Keratinocyte (primary cell): Measurements from ENCODE around the gene OR56A3.

Source experiments
- EZH2 ChIP-seq: IDR thresholded peaks from one replicate; pipeline ENCODE4 v1.6.1; 2012; ENCODE audit warnings: inconsistent platforms, mild to moderate bottlenecking, low read length, moderate library complexity
- TF ChIP-seq, protein P1 (sequence below), 3 experiments: IDR thresholded peaks in 1 of 3; conservative IDR thresholded peaks in 1 of 3; optimal IDR thresholded peaks in 1 of 3; 2 replicates in 2 of 3; 3 replicates in 1 of 3; pipeline versions ENCODE3 to v1.5.1; 2011; ENCODE audit warnings: low read length in 3 of 3, mild to moderate bottlenecking in 3 of 3, moderate library complexity in 2 of 3, control low read depth in 1 of 3, inconsistent platforms in 1 of 3; ENCODE audit not compliant: insufficient read depth in 2 of 3; ENCODE audit errors: extremely low read depth in 1 of 3

DNA sequence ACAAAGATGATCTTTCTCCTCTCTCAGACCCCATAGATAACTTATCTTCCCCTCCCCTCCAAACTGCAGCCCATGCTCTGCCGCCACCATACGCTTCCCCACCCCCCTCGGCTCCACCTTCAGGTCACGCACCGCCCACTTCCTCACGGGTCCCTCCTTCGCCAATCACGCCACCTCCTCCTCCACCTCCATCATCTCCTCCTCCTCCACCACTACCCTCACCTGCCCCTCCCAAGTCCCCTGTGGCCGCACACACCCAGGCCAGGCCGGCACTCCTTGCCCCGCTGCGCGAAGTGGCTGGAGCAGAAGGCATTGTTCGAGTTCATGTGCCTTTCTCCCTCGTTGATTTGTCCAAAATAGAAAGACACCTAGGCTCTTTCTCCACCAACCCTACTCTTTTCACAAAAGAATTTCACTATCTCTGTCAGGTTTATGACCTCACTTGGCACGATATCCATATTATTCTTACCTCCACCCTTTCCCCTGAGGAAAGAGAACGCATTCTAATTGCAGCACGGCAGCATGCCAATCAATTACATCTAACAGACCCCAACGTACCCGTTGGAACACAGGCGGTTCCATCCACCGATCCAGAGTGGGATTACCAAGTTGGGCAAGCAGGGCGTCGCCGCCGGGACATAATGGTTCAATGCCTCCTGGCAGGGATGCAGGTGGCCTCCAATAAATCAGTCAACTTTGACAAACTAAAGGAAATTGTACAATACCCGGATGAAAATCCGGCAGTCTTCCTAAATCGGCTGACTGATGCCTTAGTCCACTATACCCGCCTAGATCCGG lies 12.3 kb upstream of the OR56A3 start:
- TF ChIP-seq, protein P1, sequence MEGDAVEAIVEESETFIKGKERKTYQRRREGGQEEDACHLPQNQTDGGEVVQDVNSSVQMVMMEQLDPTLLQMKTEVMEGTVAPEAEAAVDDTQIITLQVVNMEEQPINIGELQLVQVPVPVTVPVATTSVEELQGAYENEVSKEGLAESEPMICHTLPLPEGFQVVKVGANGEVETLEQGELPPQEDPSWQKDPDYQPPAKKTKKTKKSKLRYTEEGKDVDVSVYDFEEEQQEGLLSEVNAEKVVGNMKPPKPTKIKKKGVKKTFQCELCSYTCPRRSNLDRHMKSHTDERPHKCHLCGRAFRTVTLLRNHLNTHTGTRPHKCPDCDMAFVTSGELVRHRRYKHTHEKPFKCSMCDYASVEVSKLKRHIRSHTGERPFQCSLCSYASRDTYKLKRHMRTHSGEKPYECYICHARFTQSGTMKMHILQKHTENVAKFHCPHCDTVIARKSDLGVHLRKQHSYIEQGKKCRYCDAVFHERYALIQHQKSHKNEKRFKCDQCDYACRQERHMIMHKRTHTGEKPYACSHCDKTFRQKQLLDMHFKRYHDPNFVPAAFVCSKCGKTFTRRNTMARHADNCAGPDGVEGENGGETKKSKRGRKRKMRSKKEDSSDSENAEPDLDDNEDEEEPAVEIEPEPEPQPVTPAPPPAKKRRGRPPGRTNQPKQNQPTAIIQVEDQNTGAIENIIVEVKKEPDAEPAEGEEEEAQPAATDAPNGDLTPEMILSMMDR (optimal IDR thresholded peaks at IDR 0.05 in 1 of 3, IDR thresholded peaks at IDR 0.05 in 1 of 3, conservative IDR thresholded peaks at IDR 0.05 in 1 of 3; ENCODE audit: extremely low read depth in 1 of 3, insufficient read depth in 2 of 3, low read length in 3 of 3): no peak
- no peak for TF ChIP-seq EZH2
